Iris pigment epithelial cell (primary cell): ENCODE results near the gene MLYCD.

Experiments
- DNase-seq: peaks from one replicate; pipeline ENCODE4 v3.0.0-alpha.2; 2011; ENCODE audit warnings: low read depth

Gene MLYCD

GRCh38 chr16:83899272-83899897 lies 470 bp downstream of the MLYCD start:
- peak; percentile 81 for DNase-seq

- DNase-seq, result no peak
These were observed 1.1 kb downstream of the MLYCD start for GRCh38 chr16:83899978-83900377.

GRCh38 chr16:83900571-83900970 lies 1.7 kb downstream of the MLYCD start:
- peak; percentile 29 for DNase-seq

GRCh38 chr16:83901101-83901500 lies 2.2 kb downstream of the MLYCD start:
- DNase-seq, result peak; percentile 59

GRCh38 chr16:83903751-83904150 lies 4.8 kb downstream of the MLYCD start:
- DNase-seq, result no peak

GRCh38 chr16:83906683-83907082 lies 7.8 kb downstream of the MLYCD start:
- DNase-seq, result peak; percentile 38

- DNase-seq, result no peak
These were observed 8.2 kb downstream of the MLYCD start for GRCh38 chr16:83907111-83907510.

- no peak for DNase-seq
These were observed 8.8 kb downstream of the MLYCD start for GRCh38 chr16:83907631-83908250.

- no peak for DNase-seq
These were observed 9.9 kb downstream of the MLYCD start for GRCh38 chr16:83908798-83909197.

- no peak for DNase-seq
These were observed 12.4 kb downstream of the MLYCD start for GRCh38 chr16:83911290-83911689.

- no peak for DNase-seq
These were observed 13.8 kb downstream of the MLYCD start for GRCh38 chr16:83912519-83913244.

GRCh38 chr16:83913245-83913633 lies 14.3 kb downstream of the MLYCD start:
- DNase-seq, result no peak

- no peak for DNase-seq
These were observed 15.3 kb downstream of the MLYCD start for GRCh38 chr16:83914091-83914710.

GRCh38 chr16:83915081-83915480 lies 16.2 kb downstream of the MLYCD start:
- DNase-seq, result no peak

GRCh38 chr16:83915491-83915890 lies 16.6 kb downstream of the MLYCD start:
- DNase-seq, result no peak

GRCh38 chr16:83917152-83918120 lies 18.5 kb downstream of the MLYCD start:
- DNase-seq, result no peak

- DNase-seq, result no peak
These were observed 22.1 kb downstream of the MLYCD start for GRCh38 chr16:83920894-83921491.

GRCh38 chr16:83923581-83924365 lies 24.9 kb downstream of the MLYCD start:
- no peak for DNase-seq

- no peak for DNase-seq
These were observed 25.8 kb downstream of the MLYCD start for GRCh38 chr16:83924686-83925085.

- no peak for DNase-seq
These were observed 26.4 kb downstream of the MLYCD start for GRCh38 chr16:83925095-83925905.
